Measurements from ENCODE around the gene CLN6.

The CLN6 gene

GRCh38 chr15:68229386-68230156 is at the start of gene CLN6:
Gene CLN6, minus strand, starts transcription at chr15:68229728. Its CDS starts 144 bp downstream, at chr15:68229584.
- DNase-seq (ENCODE audit: low read depth in 2 of 2), result peak; percentile 67 to 81

- DNase-seq (ENCODE audit: low read depth in 2 of 2), result no peak
These were observed 49.3 kb upstream of the CLN6 start for GRCh38 chr15:68278595-68279405.

DNA sequence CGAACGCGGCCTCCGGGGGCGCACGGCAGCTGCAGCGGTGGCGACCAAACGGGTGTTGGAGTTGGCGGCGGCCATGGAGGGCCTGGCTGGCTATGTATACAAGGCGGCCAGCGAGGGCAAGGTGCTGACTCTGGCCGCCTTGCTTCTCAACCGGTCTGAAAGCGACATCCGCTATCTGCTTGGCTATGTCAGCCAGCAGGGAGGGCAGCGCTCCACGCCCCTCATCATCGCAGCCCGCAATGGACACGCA is 48.7 kb upstream of the CLN6 start:
- DNase-seq (ENCODE audit: low read depth in 2 of 2), result no peak

- DNase-seq (ENCODE audit: low read depth in 2 of 2), result peak; percentile 73 to 75
These were observed 48.2 kb upstream of the CLN6 start, which contains the start of gene FEM1B for GRCh38 chr15:68277603-68278344. Gene FEM1B, plus strand, starts transcription at chr15:68277745. Its CDS starts 673 bp downstream, at chr15:68278418.

GRCh38 chr15:68277131-68277602 is 47.6 kb upstream of the CLN6 start:
- DNase-seq (ENCODE audit: low read depth in 2 of 2), result no peak

- DNase-seq (ENCODE audit: low read depth in 2 of 2), result no peak
These were observed 47.1 kb upstream of the CLN6 start for GRCh38 chr15:68276668-68277067.

DNA sequence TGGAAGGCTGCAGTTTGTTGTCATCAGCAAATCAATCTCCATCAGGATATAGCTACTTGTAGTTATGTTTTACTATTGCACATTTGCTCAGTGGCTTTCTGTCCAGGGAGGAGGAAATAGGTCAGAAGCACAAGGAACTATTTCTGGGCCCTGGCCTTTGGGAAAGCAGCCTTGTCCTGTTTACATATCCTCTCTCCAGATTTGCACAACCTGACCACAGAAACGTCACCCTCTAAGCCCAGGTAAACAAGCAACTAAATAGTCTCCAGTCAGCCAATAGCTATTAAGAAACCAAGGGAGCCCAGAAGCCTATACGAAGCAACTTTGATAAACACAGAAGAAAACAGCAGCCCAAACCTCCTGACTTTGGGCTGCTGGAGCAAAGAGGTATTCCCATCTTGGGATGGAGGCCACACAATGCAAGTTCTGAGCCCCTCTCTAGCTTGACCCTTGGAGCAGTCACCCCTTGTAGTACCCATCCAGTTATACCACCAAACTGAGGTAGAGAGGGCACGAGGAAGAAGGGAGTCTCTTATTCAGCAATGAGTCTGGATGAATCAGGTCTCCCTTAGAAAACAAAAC is 45.7 kb upstream of the CLN6 start:
- no peak for DNase-seq (ENCODE audit: low read depth in 2 of 2)

DNA sequence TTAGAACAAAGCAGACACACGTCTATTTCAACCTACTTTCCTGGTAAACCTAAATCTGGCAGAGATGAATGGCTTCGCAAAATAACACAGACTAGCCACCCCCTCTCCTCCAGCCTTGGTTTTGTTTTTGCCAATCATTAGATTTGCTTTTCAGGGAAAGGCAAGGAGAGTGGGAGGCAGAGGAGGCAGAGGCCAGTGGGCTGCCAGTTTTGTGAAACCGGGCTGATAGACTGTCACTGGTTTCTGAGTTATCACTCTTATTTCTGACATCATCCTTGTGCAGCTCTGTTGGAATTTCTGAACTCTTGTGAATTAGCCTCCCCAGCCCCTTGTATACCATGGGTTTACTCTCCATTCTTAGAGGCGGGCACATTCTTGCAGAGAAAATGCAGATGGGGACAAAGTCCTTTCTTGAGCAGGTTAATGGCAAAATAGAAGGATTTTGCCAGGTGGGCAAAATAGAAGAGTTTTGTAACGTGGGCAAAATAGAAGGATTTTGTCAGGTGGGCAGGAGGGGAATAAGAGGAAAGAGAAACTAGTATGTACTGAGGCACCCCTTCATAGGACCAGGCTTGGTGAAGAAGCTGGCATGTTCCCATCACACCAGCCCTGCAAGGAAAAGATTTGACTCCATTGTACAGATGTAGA is 44.8 kb upstream of the CLN6 start:
- no peak for DNase-seq (ENCODE audit: low read depth in 2 of 2)

DNA sequence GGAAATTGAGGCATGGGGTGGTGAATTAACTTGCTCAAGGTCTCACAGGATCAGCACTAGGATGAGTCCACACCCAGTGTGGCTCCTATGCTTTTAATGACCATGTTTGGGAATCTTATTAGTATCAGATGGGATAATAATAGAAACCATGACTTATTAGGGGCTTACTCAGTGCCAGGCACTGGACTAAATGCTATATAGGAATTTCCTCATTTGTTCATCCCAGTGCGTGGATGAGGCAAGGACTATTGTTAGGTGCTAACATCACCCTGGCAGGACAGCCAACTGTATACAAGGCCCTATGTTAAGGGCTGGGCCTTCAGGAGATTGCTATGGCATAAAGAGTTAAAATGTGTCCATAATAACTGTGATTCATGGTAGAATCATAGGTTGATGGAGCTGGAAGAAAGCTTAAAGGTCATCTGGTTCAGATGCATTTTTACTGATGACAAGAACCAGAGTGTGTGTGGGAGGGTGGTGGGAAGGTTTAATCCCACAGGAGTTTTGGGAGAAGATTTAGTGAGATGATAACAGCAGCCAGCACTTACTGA is 43.3 kb upstream of the CLN6 start:
- no peak for DNase-seq (ENCODE audit: low read depth in 2 of 2)

DNA sequence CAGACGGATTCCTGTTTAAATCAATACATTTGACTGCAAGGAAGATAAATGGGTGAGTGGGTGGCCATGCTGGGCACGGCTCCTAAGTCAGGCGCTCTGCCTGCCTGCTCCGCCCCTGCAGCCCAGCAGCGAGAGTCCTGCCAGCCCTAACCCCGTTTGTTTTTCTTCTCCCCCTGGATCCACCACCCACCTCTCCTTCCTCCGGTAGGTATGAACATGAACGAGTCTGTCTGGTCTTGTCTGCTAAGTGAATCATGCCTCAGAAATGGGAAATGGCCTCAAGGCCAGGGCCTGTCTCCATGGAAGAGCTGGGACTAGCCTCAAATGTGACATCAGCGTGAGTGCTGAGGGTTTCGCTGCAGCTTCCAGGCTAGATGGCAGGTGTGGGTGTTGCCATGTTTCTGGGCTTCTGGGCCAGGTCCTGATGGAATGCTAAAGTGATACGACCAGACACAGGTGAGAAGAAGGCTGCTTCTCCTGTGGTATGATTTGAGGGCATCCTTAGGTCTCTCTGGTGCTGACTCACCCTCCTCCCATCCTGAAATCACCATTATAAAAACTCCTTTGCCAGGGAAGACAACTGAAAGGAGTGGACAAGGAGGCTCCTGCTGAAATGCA is 42.4 kb upstream of the CLN6 start:
- DNase-seq (ENCODE audit: low read depth in 2 of 2), result no peak

DNA sequence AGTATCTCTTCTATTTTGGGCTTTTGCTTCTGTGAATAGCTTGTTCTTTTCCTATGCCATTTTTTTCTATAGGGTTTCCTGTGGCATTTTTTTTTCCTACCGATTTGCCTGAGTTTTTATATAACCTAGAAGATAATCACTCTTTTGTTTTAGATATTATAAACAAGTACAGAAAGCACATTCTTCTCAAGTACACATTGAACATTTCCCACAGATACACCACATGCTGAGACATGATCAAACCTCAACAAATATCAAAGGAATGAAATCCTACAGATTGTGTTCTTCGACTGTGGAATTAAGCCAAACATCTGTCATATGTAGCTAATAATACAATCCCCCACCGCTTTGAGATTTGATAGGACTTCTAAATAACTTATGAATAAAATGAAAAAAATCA is 38.9 kb upstream of the CLN6 start:
- DNase-seq (ENCODE audit: low read depth in 2 of 2), result no peak

DNA sequence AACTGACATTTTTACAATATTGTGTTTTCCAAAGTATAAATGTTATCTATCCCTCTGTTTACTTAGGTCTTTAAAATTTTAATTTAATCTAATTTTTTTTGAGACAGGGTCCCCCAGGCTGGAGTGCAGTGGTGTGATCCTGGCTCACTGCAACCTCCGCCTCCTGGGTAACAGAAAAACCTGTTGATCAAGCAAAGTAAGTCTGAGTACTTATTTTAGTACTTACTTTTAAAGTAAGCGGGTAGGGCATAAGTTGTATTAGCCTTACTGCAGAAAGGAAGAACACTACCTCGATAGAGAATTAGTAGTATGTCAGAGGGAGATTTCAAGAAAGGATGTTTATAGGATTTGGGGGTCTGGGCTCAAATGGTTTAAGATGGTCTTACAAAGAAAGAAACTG is 36.1 kb upstream of the CLN6 start:
- DNase-seq (ENCODE audit: low read depth in 2 of 2), result no peak

DNA sequence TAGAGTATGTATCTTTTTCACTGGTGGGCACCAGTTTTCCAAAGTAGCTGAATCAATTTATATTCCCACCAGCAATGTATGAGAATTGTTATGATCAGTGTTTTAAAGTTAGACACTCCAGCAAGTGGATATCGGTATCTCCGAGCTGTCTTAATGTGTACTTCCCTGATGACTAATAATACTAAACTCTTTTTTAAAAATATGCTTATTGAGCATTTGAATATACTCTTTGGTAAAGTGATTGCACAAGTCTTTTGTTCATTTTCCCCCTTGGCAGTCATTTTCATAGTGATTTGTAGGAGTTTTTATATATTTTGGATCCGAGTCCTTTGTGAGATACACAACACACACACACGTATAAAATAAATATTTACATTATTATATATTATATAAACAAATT is 35.6 kb upstream of the CLN6 start:
- DNase-seq (ENCODE audit: low read depth in 2 of 2), result no peak

DNA sequence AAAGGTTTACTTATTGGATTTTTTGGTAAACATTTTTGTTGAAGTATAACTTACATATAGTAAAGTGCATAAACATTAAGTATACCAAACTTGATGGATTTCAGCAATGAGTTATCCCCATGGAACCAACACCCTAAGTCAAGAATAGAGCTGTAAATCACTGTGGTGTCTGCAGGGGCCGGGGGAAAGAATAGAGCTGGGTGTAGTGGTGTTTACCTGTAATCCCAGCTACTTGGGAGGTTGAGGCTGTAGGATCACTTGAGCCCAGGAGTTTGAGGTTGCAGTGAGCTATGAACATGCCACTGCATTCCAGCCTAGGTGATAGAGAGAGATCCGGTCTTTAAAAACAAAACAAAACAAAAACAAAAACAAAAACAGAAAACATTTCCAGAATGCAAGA is 34.8 kb upstream of the CLN6 start:
- DNase-seq (ENCODE audit: low read depth in 2 of 2), result no peak

DNA sequence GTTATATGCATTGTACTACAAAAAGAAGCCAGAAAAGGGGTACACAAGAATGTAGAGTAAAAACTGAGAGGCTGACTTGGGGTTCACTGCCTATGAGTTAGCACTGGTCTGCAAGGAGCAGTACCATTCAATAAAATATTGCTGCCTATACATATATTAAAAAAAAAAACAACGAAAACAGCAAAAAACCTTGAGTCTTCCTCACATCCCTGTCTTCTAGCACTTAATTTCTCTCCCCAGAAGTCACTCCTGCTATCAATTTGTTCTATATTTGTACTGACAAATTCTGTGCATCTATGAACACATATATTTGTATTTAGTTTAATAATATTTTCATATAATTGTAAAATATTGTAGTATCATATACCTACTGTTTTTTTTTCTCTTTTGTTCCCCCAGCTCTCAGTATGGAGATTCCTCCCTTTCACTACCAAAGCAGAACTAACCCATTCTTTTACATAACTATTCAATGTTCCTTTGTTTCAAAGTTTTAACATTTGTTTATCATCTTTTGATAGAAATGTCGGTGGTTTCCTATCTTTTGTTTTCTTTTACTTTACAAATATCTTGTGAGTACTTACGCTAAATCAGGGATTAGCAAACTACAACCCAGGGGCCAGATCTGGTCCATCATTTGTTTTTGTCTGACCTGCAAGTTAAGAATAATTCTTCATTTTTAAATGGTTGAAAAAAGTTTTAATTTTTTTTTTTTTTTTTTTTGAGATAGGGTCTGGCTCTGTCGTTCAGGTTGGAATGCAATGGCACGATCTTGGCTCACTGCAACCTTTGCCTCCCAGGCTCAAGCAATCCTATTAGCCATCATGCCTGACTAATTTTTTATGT is 33.2 kb upstream of the CLN6 start:
- no peak for DNase-seq (ENCODE audit: low read depth in 2 of 2)

DNA sequence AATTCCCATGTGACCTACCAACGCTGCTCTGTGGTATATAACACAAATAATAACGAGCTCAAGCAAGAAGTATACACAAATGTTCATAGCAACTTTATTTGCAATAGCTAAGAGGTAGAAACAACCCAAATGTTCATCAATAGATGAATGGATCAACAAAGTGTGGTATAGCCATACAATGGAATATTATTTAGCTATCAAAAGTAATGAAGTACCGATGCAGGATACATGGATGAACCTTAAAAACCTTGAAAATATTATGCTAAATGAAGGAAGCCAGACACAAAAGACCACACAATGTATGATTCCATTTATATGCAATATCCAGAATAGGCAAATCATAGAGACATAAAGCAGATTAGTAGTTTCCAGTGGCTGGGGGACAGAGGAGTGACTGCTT is 32.5 kb upstream of the CLN6 start:
- DNase-seq (ENCODE audit: low read depth in 2 of 2), result no peak

DNA sequence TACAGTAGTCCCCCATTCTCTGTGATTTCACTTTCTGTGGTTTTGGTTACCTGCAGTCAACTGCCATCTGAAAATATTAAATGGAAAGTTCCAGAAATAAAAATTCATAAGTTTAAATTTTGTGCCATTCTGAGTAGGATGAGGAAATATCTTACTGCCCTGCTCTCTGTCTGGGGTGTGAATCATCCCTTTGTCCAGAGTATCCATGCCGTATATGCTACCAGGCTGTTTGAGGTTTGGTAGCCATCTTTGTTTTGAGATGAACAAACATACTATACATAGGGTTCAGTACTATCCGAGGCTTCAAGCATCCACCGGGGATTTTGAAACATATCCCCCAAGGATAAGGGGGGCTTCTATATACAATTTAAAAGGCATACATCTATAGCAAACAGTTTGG is 31.7 kb upstream of the CLN6 start:
- no peak for DNase-seq (ENCODE audit: low read depth in 2 of 2)

GRCh38 chr15:68259883-68260282 is 30.4 kb upstream of the CLN6 start:
- no peak for DNase-seq (ENCODE audit: low read depth in 2 of 2)

DNA sequence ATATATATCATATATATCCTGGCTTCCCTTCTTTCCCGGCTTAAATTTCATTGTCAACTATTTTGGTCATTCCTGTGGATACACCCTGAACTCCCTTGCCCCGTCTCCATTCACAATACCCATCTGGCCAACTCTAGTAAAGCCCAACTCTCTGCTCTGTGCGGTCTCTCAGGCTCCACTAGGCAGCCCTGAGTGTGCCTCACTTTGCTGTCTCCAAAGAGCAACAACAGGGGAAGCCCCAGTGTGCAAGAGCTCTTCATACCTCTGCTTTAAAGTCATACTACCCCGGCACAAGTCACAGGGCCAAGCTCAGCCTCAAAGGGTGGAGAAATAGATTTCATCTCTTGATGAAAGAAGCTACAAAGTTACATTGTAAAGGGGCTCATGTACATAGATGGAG is 29.2 kb upstream of the CLN6 start:
- no peak for DNase-seq (ENCODE audit: low read depth in 2 of 2)
